Measurements from ENCODE around the gene CENPC.

The CENPC gene, protein sequence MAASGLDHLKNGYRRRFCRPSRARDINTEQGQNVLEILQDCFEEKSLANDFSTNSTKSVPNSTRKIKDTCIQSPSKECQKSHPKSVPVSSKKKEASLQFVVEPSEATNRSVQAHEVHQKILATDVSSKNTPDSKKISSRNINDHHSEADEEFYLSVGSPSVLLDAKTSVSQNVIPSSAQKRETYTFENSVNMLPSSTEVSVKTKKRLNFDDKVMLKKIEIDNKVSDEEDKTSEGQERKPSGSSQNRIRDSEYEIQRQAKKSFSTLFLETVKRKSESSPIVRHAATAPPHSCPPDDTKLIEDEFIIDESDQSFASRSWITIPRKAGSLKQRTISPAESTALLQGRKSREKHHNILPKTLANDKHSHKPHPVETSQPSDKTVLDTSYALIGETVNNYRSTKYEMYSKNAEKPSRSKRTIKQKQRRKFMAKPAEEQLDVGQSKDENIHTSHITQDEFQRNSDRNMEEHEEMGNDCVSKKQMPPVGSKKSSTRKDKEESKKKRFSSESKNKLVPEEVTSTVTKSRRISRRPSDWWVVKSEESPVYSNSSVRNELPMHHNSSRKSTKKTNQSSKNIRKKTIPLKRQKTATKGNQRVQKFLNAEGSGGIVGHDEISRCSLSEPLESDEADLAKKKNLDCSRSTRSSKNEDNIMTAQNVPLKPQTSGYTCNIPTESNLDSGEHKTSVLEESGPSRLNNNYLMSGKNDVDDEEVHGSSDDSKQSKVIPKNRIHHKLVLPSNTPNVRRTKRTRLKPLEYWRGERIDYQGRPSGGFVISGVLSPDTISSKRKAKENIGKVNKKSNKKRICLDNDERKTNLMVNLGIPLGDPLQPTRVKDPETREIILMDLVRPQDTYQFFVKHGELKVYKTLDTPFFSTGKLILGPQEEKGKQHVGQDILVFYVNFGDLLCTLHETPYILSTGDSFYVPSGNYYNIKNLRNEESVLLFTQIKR

DNA sequence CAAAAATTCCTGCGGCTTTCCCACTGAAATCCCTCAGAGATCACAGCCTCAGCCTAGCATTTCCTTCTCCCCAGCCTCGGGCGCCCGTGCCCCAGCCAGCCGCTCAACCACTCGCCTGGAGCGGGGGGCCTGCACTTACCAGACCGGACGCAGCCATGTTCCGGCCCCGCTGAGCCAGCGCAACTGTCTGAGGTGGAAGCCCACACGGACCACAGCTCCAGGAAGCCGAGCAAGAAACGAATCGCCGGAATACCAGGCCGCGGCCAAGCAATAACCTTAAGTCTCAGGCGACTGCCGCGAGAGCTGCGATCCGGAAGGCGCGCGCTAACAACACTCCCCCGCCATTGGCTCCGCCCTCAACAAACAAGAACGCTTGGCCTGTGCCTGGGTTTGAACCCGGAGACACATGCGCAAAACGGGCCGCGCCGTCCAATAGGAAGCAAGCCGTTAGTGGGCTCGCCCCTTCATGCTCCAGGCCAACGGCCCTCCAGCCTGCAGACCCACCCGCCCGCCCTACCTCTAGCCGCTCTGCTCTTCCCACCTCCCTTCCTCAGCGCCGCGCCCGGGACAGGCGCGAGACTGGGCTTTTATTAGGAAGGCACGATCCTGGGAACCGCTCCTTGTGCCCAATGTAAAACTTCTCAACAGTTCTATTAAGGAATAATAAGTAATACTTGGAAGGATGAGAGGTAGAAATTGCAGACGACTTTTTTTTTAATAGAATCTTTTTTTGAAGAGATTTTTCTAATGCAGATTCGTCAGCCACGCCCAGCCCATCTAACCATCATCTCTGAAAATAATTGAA lies at the start of gene CENPC:
Gene CENPC (minus strand): TSS at position 305 of the 805 bp plus-strand sequence. CDS start 148 bp downstream, at position 157.
- TF ChIP-seq ZNF274 (IDR thresholded peaks at IDR 0.05; ENCODE audit: low read depth, low read length) = no peak

DNA sequence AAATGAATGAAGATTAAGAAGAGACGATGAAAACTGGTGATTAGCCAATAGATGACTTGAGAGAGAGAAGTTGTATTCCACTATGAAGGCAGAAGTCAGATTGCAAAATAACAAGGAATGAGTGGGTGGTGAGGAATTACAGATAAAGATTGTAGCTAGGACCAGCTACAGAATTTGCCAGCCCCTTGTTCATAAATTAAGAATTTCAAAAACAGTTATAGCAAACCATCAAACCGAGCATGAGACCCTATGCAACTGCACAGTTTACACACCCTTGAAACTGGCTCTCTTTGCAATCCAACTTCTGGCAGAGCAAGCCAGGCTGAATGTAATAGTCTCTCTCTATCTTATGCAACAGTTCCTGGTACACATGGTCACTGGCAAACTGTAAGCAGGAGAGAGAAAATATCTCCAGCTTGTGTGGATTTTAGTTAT lies 48.5 kb upstream of the CENPC start:
- H3K4me3 ChIP-seq (ENCODE audit: low read length) = no peak overlapping the region
- no peak for TF ChIP-seq ZNF274 (IDR thresholded peaks at IDR 0.05; ENCODE audit: low read depth, low read length)

More for the DNA sequence above, at the start of gene CENPC:
- H3K4me3 ChIP-seq (ENCODE audit: low read length) = peak within 1 kb of the TSS; percentile 100

DNA sequence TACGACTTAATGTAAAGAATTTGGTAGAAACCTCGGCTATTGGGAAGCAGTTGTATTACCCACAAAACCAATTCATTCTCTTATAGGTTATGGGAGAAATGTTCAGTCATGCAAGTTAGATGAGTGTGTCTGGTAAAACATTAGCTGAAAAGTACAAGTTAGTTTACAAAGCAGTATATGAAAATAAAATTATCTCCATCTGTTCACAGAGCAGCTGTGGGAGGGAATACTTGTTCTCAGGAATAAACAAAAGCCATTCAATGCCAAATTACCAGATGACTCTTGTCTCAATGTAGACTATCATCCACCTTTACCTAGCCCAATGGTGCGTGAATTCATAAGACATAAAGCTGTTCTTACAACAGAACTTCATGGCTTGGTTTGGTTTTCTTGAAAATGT lies 41.9 kb upstream of the CENPC start:
- no peak overlapping the region for H3K4me3 ChIP-seq (ENCODE audit: low read length)
- TF ChIP-seq ZNF274 (IDR thresholded peaks at IDR 0.05; ENCODE audit: low read depth, low read length) = no peak

DNA sequence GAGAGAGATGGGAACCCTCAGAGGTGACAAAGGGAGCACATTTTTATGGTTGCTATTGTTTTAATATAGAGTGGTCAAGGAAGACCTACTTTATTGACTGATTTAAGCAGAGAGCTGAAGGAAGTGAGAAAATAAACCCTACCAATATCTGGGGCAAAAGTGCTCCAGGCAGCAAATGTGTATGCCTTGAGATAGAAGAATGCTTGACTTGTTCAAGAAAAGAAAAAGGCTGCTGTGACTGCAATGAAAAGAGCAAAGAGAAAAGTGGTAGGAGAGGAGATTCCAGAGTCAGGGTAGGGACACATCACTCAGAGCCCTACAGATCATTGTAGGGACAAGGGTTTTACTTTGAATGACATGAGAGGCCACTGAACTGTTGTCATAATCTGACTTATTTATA lies 39.2 kb upstream of the CENPC start:
- H3K4me3 ChIP-seq (ENCODE audit: low read length) = no peak overlapping the region
- no peak for TF ChIP-seq ZNF274 (IDR thresholded peaks at IDR 0.05; ENCODE audit: low read depth, low read length)

DNA sequence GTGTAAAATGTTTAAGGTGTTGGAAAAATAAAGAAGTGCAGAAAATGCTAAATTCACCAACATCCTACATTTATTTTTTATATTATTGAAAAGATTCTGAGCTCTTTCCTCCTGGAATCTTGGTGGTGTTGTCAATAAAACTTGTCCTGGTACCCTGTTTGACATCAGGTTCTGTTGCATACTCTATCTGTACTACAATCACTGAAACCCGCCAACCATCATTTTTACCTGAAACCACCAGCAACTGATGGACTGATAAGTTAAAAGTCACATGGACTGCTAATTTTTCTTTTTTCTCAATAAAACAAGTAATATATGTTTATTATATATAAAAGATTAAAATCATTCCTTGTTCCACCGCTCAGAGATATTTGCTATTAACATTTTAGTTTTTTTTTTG lies 36.6 kb upstream of the CENPC start:
- TF ChIP-seq ZNF274 (IDR thresholded peaks at IDR 0.05; ENCODE audit: low read depth, low read length) = no peak
- H3K4me3 ChIP-seq (ENCODE audit: low read length) = no peak overlapping the region

DNA sequence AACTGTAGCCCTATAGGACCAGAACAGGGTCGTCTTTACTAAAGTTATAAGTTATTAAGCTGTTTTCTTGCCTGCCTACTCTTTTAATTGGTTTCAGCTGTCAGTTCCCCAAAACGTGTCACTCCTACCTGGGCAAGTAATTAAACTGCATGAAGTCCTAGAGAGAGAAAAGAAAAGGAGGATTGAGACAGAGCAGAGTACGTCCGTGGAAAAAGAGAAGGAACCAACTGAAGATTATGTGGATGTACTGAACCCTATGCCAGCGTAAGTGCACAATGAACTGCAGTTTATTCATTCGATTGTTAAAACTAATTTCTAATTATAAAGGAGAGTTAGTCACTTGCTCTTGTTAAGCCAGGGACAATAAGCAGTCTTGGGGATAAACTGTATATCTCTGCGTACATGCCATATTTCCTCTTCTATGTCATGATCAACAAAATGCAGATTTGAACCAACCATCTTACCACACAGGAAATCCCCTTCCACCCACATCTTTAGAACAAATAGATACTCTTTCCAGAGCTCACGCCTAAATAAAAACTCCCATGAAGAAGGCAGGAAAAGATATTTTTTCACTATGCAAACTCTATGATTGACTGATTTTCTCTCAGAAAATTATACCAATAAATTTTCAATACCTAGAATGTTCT lies 36.0 kb upstream of the CENPC start:
- no peak for TF ChIP-seq ZNF274 (IDR thresholded peaks at IDR 0.05; ENCODE audit: low read depth, low read length)
- H3K4me3 ChIP-seq (ENCODE audit: low read length) = peak overlapping the region; percentile 26

DNA sequence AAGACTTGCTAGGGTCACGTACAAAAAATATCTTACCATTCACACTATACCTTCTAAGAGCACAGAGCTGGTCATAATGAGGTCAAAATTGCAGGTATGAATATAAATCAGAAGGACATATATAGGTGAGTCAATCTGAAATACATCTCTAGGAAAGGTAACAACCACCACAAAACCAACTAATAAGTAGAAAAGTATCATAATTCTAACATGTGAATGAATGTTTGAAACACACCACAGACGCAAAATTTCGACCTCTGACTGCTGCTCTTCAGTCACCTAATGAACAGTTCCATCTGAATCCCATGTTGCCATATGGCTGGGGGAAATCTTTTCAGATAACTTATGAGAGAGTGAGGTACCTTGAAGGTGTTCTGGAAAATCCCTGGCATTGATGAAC lies 35.3 kb upstream of the CENPC start:
- peak overlapping the region; percentile 26; the same call in 1 of the 2 replicates for H3K4me3 ChIP-seq (ENCODE audit: low read length)
- TF ChIP-seq ZNF274 (IDR thresholded peaks at IDR 0.05; ENCODE audit: low read depth, low read length) = no peak

DNA sequence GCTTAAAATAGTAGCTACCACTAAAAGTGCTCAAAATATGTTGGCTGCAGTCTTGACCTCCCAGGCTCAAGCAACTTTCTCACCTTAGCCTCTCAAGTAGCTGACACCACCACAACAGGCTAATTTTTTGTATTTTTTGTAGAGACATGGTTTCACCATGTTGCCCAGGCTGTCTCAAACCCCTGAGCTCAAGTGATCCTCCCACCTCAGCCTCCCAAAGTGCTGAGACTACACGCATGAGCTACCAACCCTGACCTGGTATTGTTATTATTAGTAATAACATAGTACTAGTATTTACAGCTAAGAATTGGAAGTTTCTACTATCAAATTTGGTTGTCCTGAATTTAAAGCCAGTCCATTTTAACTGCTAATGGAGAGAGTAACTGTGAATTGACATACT lies 31.2 kb upstream of the CENPC start:
- peak overlapping the region; percentile 39; the same call in 1 of the 2 replicates for H3K4me3 ChIP-seq (ENCODE audit: low read length)
- TF ChIP-seq ZNF274 (IDR thresholded peaks at IDR 0.05; ENCODE audit: low read depth, low read length) = no peak

DNA sequence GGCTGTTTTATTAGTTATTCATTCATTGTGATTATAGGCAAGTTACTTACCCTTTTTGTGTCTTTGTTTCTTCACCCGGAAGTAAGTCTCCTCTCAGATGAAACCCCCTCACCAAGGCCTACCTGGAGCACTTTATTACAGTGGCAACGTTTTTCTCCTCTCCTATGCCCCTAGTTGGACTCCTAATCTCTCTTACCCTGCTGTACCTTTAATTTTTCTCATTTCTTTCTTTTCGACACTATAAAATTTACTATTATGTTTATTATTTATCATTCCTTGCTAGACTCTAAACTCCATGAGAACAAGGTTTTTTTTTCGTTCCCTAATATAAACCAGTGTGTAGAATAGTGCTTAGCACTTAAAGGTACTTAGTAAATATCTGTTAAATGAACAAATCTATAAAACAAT lies 30.8 kb upstream of the CENPC start:
- TF ChIP-seq ZNF274 (IDR thresholded peaks at IDR 0.05; ENCODE audit: low read depth, low read length) = no peak
- peak overlapping the region; percentile 59; the same call in 1 of the 2 replicates for H3K4me3 ChIP-seq (ENCODE audit: low read length)

DNA sequence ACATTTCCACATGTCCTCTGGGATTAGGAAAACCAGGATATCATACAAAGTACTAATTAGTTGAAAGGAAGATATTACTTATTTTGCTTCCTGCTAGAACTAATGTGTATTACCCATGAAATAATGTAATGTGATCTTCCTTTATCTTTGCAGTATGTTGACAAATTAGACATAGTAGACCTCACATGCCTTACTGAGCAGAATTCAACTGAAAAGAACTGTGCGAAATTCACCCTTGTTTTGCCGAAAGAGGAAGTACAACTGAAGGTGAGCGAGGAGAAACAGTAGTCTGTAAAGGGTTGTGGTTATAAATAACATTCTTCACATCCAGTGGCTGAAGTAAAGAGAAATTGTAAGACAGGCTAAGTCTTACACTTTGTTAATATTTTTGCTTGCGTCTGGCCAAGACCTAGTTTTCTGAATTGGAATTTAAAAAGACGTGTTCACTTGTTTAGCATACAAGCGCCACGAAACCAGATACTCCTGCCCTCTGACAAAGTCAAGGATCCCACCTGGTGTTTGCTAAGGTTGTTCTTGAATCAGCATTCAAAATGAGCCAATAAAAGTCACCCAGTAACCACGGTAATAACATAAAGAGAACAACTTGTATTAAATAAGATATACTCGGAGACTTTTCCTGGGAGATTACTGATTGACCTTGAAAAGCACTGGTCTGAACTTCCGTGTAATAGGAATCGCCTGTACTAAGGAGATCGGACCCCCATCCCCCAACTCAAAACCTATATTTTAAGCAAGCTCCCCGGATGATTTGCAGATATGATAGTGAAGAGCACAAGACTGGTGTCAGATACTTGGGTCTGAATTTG lies 30.1 kb upstream of the CENPC start:
- H3K4me3 ChIP-seq (ENCODE audit: low read length) = peak overlapping the region; percentile 59
- TF ChIP-seq ZNF274 (IDR thresholded peaks at IDR 0.05; ENCODE audit: low read depth, low read length) = no peak

DNA sequence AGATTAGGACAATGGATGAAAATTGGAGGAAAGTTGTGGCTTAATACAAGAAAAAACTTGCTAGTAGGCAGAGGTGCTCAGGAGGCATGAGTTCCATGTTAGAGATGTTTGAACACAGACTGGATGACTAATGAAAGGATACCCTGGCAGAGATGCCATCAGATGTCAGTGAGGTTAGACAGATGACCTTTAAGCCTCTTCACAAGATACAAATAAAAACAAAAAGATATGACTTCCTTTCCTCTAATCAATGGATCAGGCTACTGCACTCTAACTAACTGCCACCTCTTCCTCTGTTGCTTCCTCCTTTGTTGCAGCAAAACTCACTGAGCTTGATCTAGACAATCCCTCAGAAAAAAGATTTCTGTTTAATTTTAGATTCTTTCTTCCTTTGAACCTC lies 27.9 kb upstream of the CENPC start:
- H3K4me3 ChIP-seq (ENCODE audit: low read length) = no peak overlapping the region
- no peak for TF ChIP-seq ZNF274 (IDR thresholded peaks at IDR 0.05; ENCODE audit: low read depth, low read length)

DNA sequence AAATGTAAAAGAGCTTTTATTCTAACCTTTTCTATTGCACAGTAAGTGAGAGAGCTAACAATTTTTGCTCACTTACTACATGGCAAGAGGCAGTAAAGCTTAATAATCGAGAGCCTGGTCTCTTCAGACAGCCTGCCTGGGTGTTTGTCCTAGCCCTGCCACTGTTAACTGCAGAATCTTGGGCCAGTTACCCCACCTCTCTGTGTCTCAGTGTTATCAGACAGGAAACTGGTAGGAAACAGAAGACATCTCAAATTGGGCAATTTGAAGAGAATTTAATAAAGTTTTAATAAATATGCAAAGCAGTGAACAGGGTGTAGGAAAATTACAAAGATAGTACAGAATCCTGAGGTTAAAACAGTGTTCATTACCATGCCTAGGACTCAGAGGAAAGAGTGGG lies 26.7 kb upstream of the CENPC start:
- H3K4me3 ChIP-seq (ENCODE audit: low read length) = no peak overlapping the region
- TF ChIP-seq ZNF274 (IDR thresholded peaks at IDR 0.05; ENCODE audit: low read depth, low read length) = no peak
